H9 (cell line): Measurements from ENCODE around the gene ANKUB1. TPM values are rescaled to one million over a fixed set of nuclear protein-coding genes. Genes with fewer than 3 reads are reported as not detected.

Source experiments
- DNase-seq: peaks from one replicate; pipeline ENCODE4 v3.0.0-alpha.2; 2017
- H2AFZ ChIP-seq: one replicate; pipeline ENCODE4 v1.6.1; 2013; ENCODE audit warnings: mild to moderate bottlenecking, low read length, control low read depth, moderate library complexity
- H2AK5ac ChIP-seq: 2 replicates; pipeline ENCODE4 v1.6.1; 2013; ENCODE audit warnings: low read length, control low read depth, mixed read lengths; ENCODE audit not compliant: insufficient read length
- H2BK120ac ChIP-seq: one replicate; pipeline ENCODE4 v1.6.1; 2013; ENCODE audit warnings: low read depth, mild to moderate bottlenecking, low read length, control low read depth, inconsistent platforms; ENCODE audit not compliant: poor library complexity, severe bottlenecking
- H2BK12ac ChIP-seq: 2 replicates; pipeline ENCODE4 v1.6.1; 2013; ENCODE audit warnings: low read length, control low read depth, mixed read lengths, low read depth; ENCODE audit not compliant: insufficient read length
- H2BK15ac ChIP-seq: 2 replicates; pipeline ENCODE4 v1.6.1; 2013; ENCODE audit warnings: low read depth, low read length, control low read depth
- H2BK20ac ChIP-seq: one replicate; pipeline ENCODE4 v1.6.1; 2013; ENCODE audit warnings: low read depth, mild to moderate bottlenecking, low read length, control low read depth, inconsistent platforms; ENCODE audit not compliant: poor library complexity, severe bottlenecking
- H2BK5ac ChIP-seq: 2 replicates; pipeline ENCODE4 v1.6.1; 2013; ENCODE audit warnings: low read length, control low read depth, mixed read lengths; ENCODE audit not compliant: insufficient read length
- H3K14ac ChIP-seq: 2 replicates; pipeline ENCODE4 v1.6.1; 2013; ENCODE audit warnings: low read length, control low read depth; ENCODE audit not compliant: insufficient read depth
- H3K18ac ChIP-seq: 2 replicates; pipeline ENCODE4 v1.6.1; 2013; ENCODE audit warnings: low read depth, mild to moderate bottlenecking, mixed read lengths, low read length, control low read depth; ENCODE audit not compliant: insufficient read length
- H3K23ac ChIP-seq: 2 replicates; pipeline ENCODE4 v1.6.1; 2013; ENCODE audit warnings: low read length, control low read depth, mixed read lengths, low read depth; ENCODE audit not compliant: insufficient read length
- H3K23me2 ChIP-seq: 2 replicates; pipeline ENCODE4 v1.6.1; 2013; ENCODE audit warnings: low read depth, mild to moderate bottlenecking, mixed read lengths, low read length, control low read depth; ENCODE audit not compliant: insufficient read length, poor library complexity, severe bottlenecking
- H3K27ac ChIP-seq: 2 replicates; pipeline ENCODE4 v1.5.1; 2013; ENCODE audit warnings: low read length, control low read depth, mixed read lengths, low read depth; ENCODE audit not compliant: insufficient read length
- H3K27me3 ChIP-seq: 2 replicates; pipeline ENCODE4 v1.6.1; 2013; ENCODE audit warnings: low read length, control low read depth, inconsistent platforms; ENCODE audit not compliant: insufficient read depth
- H3K4ac ChIP-seq: 2 replicates; pipeline ENCODE4 v1.6.1; 2013; ENCODE audit warnings: low read depth, mild to moderate bottlenecking, control low read depth, inconsistent platforms, low read length, moderate library complexity
- H3K4me1 ChIP-seq: 2 replicates; pipeline ENCODE4 v1.6.1; 2013; ENCODE audit warnings: low read length, control low read depth, inconsistent platforms; ENCODE audit not compliant: insufficient read depth
- H3K4me2 ChIP-seq: 2 replicates; pipeline ENCODE4 v1.6.1; 2013; ENCODE audit warnings: low read length, control low read depth, mixed read lengths; ENCODE audit not compliant: insufficient read length, insufficient read depth
- H3K56ac ChIP-seq: 2 replicates; pipeline ENCODE4 v1.6.1; 2013; ENCODE audit warnings: low read depth, mild to moderate bottlenecking, mixed read lengths, low read length, control low read depth; ENCODE audit not compliant: insufficient read length
- H3K79me1 ChIP-seq: 2 replicates; pipeline ENCODE4 v1.6.1; 2013; ENCODE audit warnings: low read depth, mild to moderate bottlenecking, moderate library complexity, low read length, control low read depth, inconsistent platforms; ENCODE audit not compliant: insufficient read depth, poor library complexity, severe bottlenecking
- H3K79me2 ChIP-seq: 2 replicates; pipeline ENCODE4 v1.6.1; 2013; ENCODE audit warnings: low read length, control low read depth, inconsistent platforms; ENCODE audit not compliant: insufficient read depth
- H3K9ac ChIP-seq: 2 replicates; pipeline ENCODE4 v1.6.1; 2013; ENCODE audit warnings: low read length, control low read depth, mixed read lengths; ENCODE audit not compliant: insufficient read length; ENCODE audit errors: extremely low read depth
- H3K9me3 ChIP-seq: one replicate; pipeline ENCODE4 v1.6.1; 2013; ENCODE audit warnings: low read depth, low read length, inconsistent platforms; ENCODE audit not compliant: control insufficient read depth
- H3T11ph ChIP-seq: one replicate; pipeline ENCODE4 v1.6.1; 2013; ENCODE audit warnings: mild to moderate bottlenecking, low read length, control low read depth, inconsistent platforms
- H4K20me1 ChIP-seq: one replicate; pipeline ENCODE4 v1.6.1; 2013; ENCODE audit not compliant: control insufficient read depth, insufficient read length, insufficient read depth
- H4K5ac ChIP-seq: 2 replicates; pipeline ENCODE4 v1.6.1; 2013; ENCODE audit warnings: low read depth, mild to moderate bottlenecking, mixed read lengths, low read length, control low read depth; ENCODE audit not compliant: insufficient read length
- H4K8ac ChIP-seq: replicated peaks from 2 replicates; pipeline ENCODE4 v1.6.1; 2013; ENCODE audit warnings: low read length, control low read depth, mixed read lengths, low read depth; ENCODE audit not compliant: insufficient read length
- H4K91ac ChIP-seq: 2 replicates; pipeline ENCODE4 v1.6.1; 2013; ENCODE audit warnings: low read depth, mild to moderate bottlenecking, moderate library complexity, mixed read lengths, low read length, control low read depth; ENCODE audit not compliant: insufficient read length
- H3K27ac Mint-ChIP-seq, 3 experiments: 2 replicates in 2 of 3; 3 replicates in 1 of 3; pipeline ENCODE4 v1.8.0; 2020 to 2021; ENCODE audit warnings: mixed read lengths in 3 of 3, mild to moderate bottlenecking in 1 of 3, moderate library complexity in 1 of 3
- H3K27me3 Mint-ChIP-seq: 2 replicates; pipeline ENCODE4 v1.8.0; 2021; ENCODE audit warnings: low read depth, mild to moderate bottlenecking, moderate library complexity, mixed read lengths
- H3K36me3 Mint-ChIP-seq, 3 experiments: 2 replicates in 2 of 3; 3 replicates in 1 of 3; pipeline ENCODE4 v1.8.0; 2020 to 2021; ENCODE audit warnings: low read depth in 3 of 3, mixed read lengths in 3 of 3; ENCODE audit not compliant: insufficient read depth in 1 of 3
- H3K4me1 Mint-ChIP-seq, 2 experiments: 2 replicates each; pipeline ENCODE4 v1.8.0; 2020; ENCODE audit warnings: mixed read lengths in 2 of 2
- H3K4me3 Mint-ChIP-seq, 2 experiments: 2 replicates in 1 of 2; 3 replicates in 1 of 2; pipeline ENCODE4 v1.8.0; 2020 to 2021; ENCODE audit warnings: mild to moderate bottlenecking in 2 of 2, mixed read lengths in 2 of 2, moderate library complexity in 1 of 2
- H3K9me3 Mint-ChIP-seq, 2 experiments: 2 replicates in 1 of 2; 3 replicates in 1 of 2; pipeline ENCODE4 v1.8.0; 2020; ENCODE audit warnings: mild to moderate bottlenecking in 2 of 2, mixed read lengths in 2 of 2, moderate library complexity in 1 of 2
- WGBS: extraction: QIAGEN DNeasy Blood & Tissue Kit; methylation state at CpG from one replicate; pipeline ENCODE4 v1.1.7; 2013; ENCODE audit warnings: missing lambda C conversion rate, low lambda C conversion rate, mixed read lengths; ENCODE audit not compliant: insufficient read length; ENCODE audit errors: extremely low coverage; 5-methylcytosine and 5-hydroxymethylcytosine counted together
- total RNA-seq: library from RNA; stranded (reverse); gene quantifications from 2 replicates; pipeline ENCODE4 v1.2.1, GENCODE V29; 2021
- TF ChIP-seq, protein P1 (sequence below): fragments of 200-600 bp; sonication (generic); conservative IDR thresholded peaks from 3 replicates; pipeline ENCODE4 v1.8.0; 2021; ENCODE audit warnings: antibody characterized with exemption, mild to moderate bottlenecking

The ANKUB1 gene
- total RNA-seq, 1 experiment from 2014 or later, result not detected

DNA sequence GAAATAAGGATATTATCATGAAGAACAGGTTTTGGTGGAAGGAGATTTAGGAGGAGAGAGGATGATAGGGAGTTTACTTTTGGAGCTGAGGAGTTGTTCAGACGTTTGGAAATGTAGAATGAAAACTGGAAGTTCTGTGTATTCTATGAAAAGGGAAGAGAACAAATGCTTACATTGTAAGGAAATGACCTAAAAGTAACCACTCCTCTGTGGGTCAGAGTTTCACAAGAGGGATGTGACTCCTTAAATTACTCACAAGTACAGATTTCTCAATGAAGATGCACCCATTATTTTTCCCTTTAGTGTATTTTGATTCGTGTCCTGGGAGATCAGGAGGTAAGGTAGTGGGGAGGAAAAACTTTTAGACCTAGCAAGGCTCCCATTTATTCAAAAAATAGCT lies 24.6 kb upstream of the ANKUB1 start:
- H3K79me2 ChIP-seq, result peaks cover 33% of the 10 kb centered on the region; the same call in 1 of the 2 replicates
- no peak overlapping the region for H3K27ac ChIP-seq
- WGBS, result 100% methylated on average over 1 of the region's 2 CpGs

More for the DNA sequence above, 24.6 kb upstream of the ANKUB1 start:
- Histone ChIP-seq H3T11ph (no peak overlapping the region), H3K56ac (no peak overlapping the region), H3K9ac (no peak overlapping the region), H4K8ac (no peak overlapping the region), H2AFZ (no peak overlapping the region), H3K27me3 (no peaks in the 10 kb centered on the region), H2BK120ac (no peak overlapping the region), H2BK20ac (no peak overlapping the region), H4K5ac (no peak overlapping the region), H2BK5ac (no peak overlapping the region), H4K20me1 (no peaks in the 10 kb centered on the region), H3K9me3 (no peaks in the 10 kb centered on the region), H3K23ac (no peak overlapping the region), H3K4me2 (no peak overlapping the region), H3K18ac (no peak overlapping the region), H2AK5ac (no peak overlapping the region), H4K91ac (no peak overlapping the region), H3K79me1 (peaks cover 3% of the 10 kb centered on the region), H3K4ac (no peak overlapping the region), H2BK15ac (no peak overlapping the region), H3K4me1 (no peaks in the 10 kb centered on the region), H3K14ac (no peak overlapping the region), H2BK12ac (no peak overlapping the region), H3K23me2 (peaks cover 10% of the 10 kb centered on the region)
- peaks cover 39% of the 10 kb centered on the region in 2 experiments for H3K4me1 Mint-ChIP-seq
- DNase-seq, result no peak
- H3K27me3 Mint-ChIP-seq, result no peaks in the 10 kb centered on the region
- H3K4me3 Mint-ChIP-seq, result no peak overlapping the region
- TF ChIP-seq, protein P1, sequence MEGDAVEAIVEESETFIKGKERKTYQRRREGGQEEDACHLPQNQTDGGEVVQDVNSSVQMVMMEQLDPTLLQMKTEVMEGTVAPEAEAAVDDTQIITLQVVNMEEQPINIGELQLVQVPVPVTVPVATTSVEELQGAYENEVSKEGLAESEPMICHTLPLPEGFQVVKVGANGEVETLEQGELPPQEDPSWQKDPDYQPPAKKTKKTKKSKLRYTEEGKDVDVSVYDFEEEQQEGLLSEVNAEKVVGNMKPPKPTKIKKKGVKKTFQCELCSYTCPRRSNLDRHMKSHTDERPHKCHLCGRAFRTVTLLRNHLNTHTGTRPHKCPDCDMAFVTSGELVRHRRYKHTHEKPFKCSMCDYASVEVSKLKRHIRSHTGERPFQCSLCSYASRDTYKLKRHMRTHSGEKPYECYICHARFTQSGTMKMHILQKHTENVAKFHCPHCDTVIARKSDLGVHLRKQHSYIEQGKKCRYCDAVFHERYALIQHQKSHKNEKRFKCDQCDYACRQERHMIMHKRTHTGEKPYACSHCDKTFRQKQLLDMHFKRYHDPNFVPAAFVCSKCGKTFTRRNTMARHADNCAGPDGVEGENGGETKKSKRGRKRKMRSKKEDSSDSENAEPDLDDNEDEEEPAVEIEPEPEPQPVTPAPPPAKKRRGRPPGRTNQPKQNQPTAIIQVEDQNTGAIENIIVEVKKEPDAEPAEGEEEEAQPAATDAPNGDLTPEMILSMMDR, result no peak
- peaks cover 0 to 8% of the 10 kb centered on the region in 2 experiments; a peak in 2 of 5 replicates for H3K9me3 Mint-ChIP-seq
- H3K36me3 Mint-ChIP-seq, result peaks cover 0 to 11% (median 8%) of the 10 kb centered on the region in 3 experiments; a peak in 4 of 7 replicates
- H3K27ac Mint-ChIP-seq, result peak overlapping the region in 1 of 3 experiments; percentile 22; a peak in 1 of 7 replicates
